ENCODE data around the gene ARID1A. TPM values are rescaled to one million over a fixed set of nuclear protein-coding genes. Genes with fewer than 3 reads are reported as not detected.

The ARID1A gene
- polyA plus RNA-seq, 2 of the 4 experiments (the other 2 are of a cell fraction), result 17.4 to 21.4 TPM

GRCh38 chr1:26790551-26790953, 94.7 kb downstream of the ARID1A start:
- ChIA-PET POLR2A (no interaction called here), CTCF (interaction anchor here (1.0 to 6.2 kb wide), 13 partner anchors 9 to 196 kb away, joined by 3 to 215 read pairs (median 12); no protein-coding TSS in a partner anchor)
- ATAC-seq (no peak), DNase-seq (ENCODE audit: low read depth in 1 of 2, low spot score in 1 of 2) (no peak), FAIRE-seq (no peak)
- H3K4me3 ChIP-seq, result no peak overlapping the region
- no peak overlapping the region for H3K27ac ChIP-seq
- WGBS (ENCODE audit: missing lambda C conversion rate), result 63% methylated on average over 5 of the region's 5 CpGs
- H3K4me2 ChIP-seq, result no peak overlapping the region
- no peaks in the 10 kb centered on the region for H3K9me3 ChIP-seq
- H3K4me1 ChIP-seq, result peaks cover 20% of the 10 kb centered on the region
- TF ChIP-seq ESRRA (IDR thresholded peaks at IDR 0.05; ENCODE audit: borderline replicate concordance, low read length) (no peak), GATA3 (IDR thresholded peaks at IDR 0.05; ENCODE audit: borderline replicate concordance) (no peak), RNF2 (IDR thresholded peaks at IDR 0.05; ENCODE audit: borderline replicate concordance, low read depth) (no peak), PBX3 (IDR thresholded peaks at IDR 0.05) (no peak), HOXB5 (CRISPR knock-in tag; IDR thresholded peaks at IDR 0.05) (no peak), MYC (IDR thresholded peaks at IDR 0.05; ENCODE audit: borderline replicate concordance, low read length) (no peak), ZFP36 (IDR thresholded peaks at IDR 0.05; ENCODE audit: borderline replicate concordance, partially characterized antibody) (no peak), NPAS2 (CRISPR knock-in tag; IDR thresholded peaks at IDR 0.05; ENCODE audit: borderline replicate concordance) (no peak), RAD21 (conservative IDR thresholded peaks at IDR 0.05 in 1 of 2, IDR thresholded peaks at IDR 0.05 in 1 of 2) (no peak), RFX5 (IDR thresholded peaks at IDR 0.05) (no peak), POLR2AphosphoS2 (conservative IDR thresholded peaks at IDR 0.05; ENCODE audit: low read length) (no peak), PHF8 (IDR thresholded peaks at IDR 0.05; ENCODE audit: borderline replicate concordance, low read depth) (no peak), CEBPB (IDR thresholded peaks at IDR 0.05) (no peak), EHMT2 (IDR thresholded peaks at IDR 0.05; ENCODE audit: low read depth) (no peak), SMC3 (IDR thresholded peaks at IDR 0.05) (no peak)
- TF ChIP-seq, protein P1, sequence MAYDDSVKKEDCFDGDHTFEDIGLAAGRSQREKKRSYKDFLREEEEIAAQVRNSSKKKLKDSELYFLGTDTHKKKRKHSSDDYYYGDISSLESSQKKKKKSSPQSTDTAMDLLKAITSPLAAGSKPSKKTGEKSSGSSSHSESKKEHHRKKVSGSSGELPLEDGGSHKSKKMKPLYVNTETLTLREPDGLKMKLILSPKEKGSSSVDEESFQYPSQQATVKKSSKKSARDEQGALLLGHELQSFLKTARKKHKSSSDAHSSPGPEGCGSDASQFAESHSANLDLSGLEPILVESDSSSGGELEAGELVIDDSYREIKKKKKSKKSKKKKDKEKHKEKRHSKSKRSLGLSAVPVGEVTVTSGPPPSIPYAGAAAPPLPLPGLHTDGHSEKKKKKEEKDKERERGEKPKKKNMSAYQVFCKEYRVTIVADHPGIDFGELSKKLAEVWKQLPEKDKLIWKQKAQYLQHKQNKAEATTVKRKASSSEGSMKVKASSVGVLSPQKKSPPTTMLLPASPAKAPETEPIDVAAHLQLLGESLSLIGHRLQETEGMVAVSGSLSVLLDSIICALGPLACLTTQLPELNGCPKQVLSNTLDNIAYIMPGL (CRISPR knock-in tag; IDR thresholded peaks at IDR 0.05; ENCODE audit: borderline replicate concordance), result no peak
- TF ChIP-seq, protein P2, sequence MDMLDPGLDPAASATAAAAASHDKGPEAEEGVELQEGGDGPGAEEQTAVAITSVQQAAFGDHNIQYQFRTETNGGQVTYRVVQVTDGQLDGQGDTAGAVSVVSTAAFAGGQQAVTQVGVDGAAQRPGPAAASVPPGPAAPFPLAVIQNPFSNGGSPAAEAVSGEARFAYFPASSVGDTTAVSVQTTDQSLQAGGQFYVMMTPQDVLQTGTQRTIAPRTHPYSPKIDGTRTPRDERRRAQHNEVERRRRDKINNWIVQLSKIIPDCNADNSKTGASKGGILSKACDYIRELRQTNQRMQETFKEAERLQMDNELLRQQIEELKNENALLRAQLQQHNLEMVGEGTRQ (IDR thresholded peaks at IDR 0.05), result no peak

- POLR2A ChIA-PET, result no interaction called here
- no peak overlapping the region for H3K4me3 ChIP-seq
- H3K9me3 ChIP-seq, result no peaks in the 10 kb centered on the region
- no peak overlapping the region for H3K4me2 ChIP-seq
- peaks cover 14% of the 10 kb centered on the region for H3K4me1 ChIP-seq
- CTCF ChIA-PET, result interaction anchor here (0.7 to 6.2 kb wide), 11 partner anchors 9 to 189 kb away, joined by 3 to 215 read pairs (median 12); no protein-coding TSS in a partner anchor
- DNase-seq (ENCODE audit: low read depth in 1 of 2, low spot score in 1 of 2) (no peak), ATAC-seq (no peak), FAIRE-seq (no peak)
- H3K27ac ChIP-seq, result no peak overlapping the region
- TF ChIP-seq EP300 (IDR thresholded peaks at IDR 0.05) (no peak), KDM1A (IDR thresholded peaks at IDR 0.05; ENCODE audit: low read depth) (no peak), HOXB5 (CRISPR knock-in tag; IDR thresholded peaks at IDR 0.05) (no peak), MAFK (IDR thresholded peaks at IDR 0.05; ENCODE audit: partially characterized antibody) (no peak), HDAC2 (IDR thresholded peaks at IDR 0.05) (no peak), HOXB13 (CRISPR knock-in tag; IDR thresholded peaks at IDR 0.05; ENCODE audit: low read depth) (no peak), RARB (CRISPR knock-in tag; IDR thresholded peaks at IDR 0.05) (no peak), TFCP2L1 (CRISPR knock-in tag; IDR thresholded peaks at IDR 0.05) (no peak), SREBF2 (IDR thresholded peaks at IDR 0.05) (no peak), CBX8 (IDR thresholded peaks at IDR 0.05) (no peak), FOXS1 (CRISPR knock-in tag; IDR thresholded peaks at IDR 0.05) (no peak), ZNF302 (CRISPR knock-in tag; IDR thresholded peaks at IDR 0.05) (no peak), GATA3 (IDR thresholded peaks at IDR 0.05; ENCODE audit: borderline replicate concordance) (no peak), RNF2 (IDR thresholded peaks at IDR 0.05; ENCODE audit: borderline replicate concordance, low read depth) (no peak), CBX2 (IDR thresholded peaks at IDR 0.05; ENCODE audit: borderline replicate concordance, low read depth) (no peak)
- TF ChIP-seq, protein P2 (IDR thresholded peaks at IDR 0.05), result no peak
- TF ChIP-seq, protein P3, sequence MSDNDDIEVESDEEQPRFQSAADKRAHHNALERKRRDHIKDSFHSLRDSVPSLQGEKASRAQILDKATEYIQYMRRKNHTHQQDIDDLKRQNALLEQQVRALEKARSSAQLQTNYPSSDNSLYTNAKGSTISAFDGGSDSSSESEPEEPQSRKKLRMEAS (IDR thresholded peaks at IDR 0.05), result no peak
- 63% methylated on average over 6 of the region's 6 CpGs for whole genome bisulfite sequencing (ENCODE audit: missing lambda C conversion rate)
Measured at GRCh38 chr1:26791148-26791547, 95.3 kb downstream of the ARID1A start.
